OCI-LY1 (cell line): ENCODE data around the gene LST1.

Source experiments
- EZH2 ChIP-seq: fragments of 200-600 bp; sonication (generic), shearing (Covaris generic); IDR thresholded peaks from 2 replicates; pipeline ENCODE4 v1.8.0; 2017; ENCODE audit warnings: borderline replicate concordance, mixed run types, mild to moderate bottlenecking, antibody characterized with exemption, low read length, moderate library complexity, mixed read lengths
- TF ChIP-seq, protein P1 (sequence below): fragments of 200-600 bp; sonication (generic), shearing (Covaris generic); IDR thresholded peaks from 2 replicates; pipeline ENCODE4 v1.5.1; 2017; ENCODE audit warnings: mild to moderate bottlenecking, antibody characterized with exemption, low read length, moderate library complexity, mixed read lengths

DNA sequence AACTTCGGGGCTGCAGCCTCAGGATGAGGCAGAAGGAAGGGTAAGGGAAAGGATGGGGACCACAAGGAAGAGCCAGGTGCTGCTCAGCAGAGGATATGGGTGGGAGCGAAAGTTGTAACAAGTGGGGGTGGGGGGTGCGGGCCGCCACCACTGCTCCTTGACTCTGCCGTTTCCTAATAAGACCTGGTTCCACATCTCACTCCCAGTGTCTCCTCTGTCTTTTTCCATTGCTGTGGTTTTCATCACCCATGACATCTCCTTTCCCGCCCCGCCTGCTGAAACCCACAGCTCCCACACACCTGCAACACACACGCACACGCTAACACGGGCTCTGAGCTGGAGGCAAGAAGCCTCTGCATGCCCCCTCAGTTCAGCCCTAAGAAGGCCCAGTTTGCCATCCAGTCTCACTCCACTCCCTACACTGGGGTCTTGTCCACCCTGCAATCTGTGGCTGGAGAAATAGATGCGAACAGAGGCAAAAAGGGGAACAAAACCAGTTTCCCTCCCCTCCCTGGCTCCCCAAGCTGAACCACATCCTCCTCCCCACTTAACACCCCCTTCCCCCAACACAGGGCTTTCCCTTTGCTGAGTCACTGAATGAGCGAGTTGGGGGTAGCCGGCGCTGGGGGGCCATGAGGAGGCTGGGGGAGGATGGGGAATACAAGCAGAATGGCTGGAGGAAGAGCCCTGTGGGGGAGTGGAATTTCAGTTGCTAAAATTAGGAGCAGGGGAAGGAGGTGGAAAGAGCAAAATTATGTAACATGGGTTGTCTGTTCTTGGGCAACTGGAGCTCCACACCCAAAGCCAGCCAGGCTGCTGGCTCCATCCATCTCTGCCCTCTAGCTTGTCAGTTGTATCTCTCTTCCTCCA lies 27.2 kb upstream of the LST1 start:
- TF ChIP-seq, protein P1, sequence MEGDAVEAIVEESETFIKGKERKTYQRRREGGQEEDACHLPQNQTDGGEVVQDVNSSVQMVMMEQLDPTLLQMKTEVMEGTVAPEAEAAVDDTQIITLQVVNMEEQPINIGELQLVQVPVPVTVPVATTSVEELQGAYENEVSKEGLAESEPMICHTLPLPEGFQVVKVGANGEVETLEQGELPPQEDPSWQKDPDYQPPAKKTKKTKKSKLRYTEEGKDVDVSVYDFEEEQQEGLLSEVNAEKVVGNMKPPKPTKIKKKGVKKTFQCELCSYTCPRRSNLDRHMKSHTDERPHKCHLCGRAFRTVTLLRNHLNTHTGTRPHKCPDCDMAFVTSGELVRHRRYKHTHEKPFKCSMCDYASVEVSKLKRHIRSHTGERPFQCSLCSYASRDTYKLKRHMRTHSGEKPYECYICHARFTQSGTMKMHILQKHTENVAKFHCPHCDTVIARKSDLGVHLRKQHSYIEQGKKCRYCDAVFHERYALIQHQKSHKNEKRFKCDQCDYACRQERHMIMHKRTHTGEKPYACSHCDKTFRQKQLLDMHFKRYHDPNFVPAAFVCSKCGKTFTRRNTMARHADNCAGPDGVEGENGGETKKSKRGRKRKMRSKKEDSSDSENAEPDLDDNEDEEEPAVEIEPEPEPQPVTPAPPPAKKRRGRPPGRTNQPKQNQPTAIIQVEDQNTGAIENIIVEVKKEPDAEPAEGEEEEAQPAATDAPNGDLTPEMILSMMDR: no peak
- TF ChIP-seq EZH2: no peak
